ENCODE data around the gene CDH24. TPM values are rescaled to one million over a fixed set of nuclear protein-coding genes. Genes with fewer than 3 reads are reported as not detected.

Gene CDH24
- total and polyA plus RNA-seq, 2 donors from 2014 or later, result 5.1 to 5.4 TPM

- no peaks in the 10 kb centered on the region for H3K27me3 ChIP-seq (ENCODE audit: control insufficient read depth, insufficient read depth, low read length)
- peaks cover 0 to 2% (median 0%) of the 10 kb centered on the region in 3 donors for H3K4me1 ChIP-seq (ENCODE audit: control insufficient read depth in 2 of 3, insufficient read depth in 2 of 3, low read depth in 1 of 3, low read length in 3 of 3)
- intact Hi-C loops (cut with DNase I), result no loop called here
- H3K9ac ChIP-seq (ENCODE audit: low read length in 3 of 3), result no peak overlapping the region
- FAIRE-seq (no peak), DNase-seq (peak in 1 of 5 donors; percentile 57)
- no peak overlapping the region for H3K4me3 ChIP-seq (ENCODE audit: low read length in 3 of 3)
- H3K27ac ChIP-seq (ENCODE audit: low read depth in 2 of 2, low read length in 2 of 2), result peak overlapping the region in 1 of 2 donors; percentile 43
- TF ChIP-seq CTCF (IDR thresholded peaks at IDR 0.05; ENCODE audit: borderline replicate concordance, extremely low read depth, insufficient read depth), result no peak
- H3K9me3 ChIP-seq (ENCODE audit: control insufficient read depth in 2 of 3, insufficient read depth in 1 of 3, low read length in 3 of 3), result no peaks in the 10 kb centered on the region
- no peaks in the 10 kb centered on the region for H3K36me3 ChIP-seq (ENCODE audit: control insufficient read depth in 2 of 3, insufficient read depth in 3 of 3, low read length in 3 of 3)
These were observed 9.3 kb downstream of the CDH24 start for GRCh38 chr14:23047751-23048693.

DNA sequence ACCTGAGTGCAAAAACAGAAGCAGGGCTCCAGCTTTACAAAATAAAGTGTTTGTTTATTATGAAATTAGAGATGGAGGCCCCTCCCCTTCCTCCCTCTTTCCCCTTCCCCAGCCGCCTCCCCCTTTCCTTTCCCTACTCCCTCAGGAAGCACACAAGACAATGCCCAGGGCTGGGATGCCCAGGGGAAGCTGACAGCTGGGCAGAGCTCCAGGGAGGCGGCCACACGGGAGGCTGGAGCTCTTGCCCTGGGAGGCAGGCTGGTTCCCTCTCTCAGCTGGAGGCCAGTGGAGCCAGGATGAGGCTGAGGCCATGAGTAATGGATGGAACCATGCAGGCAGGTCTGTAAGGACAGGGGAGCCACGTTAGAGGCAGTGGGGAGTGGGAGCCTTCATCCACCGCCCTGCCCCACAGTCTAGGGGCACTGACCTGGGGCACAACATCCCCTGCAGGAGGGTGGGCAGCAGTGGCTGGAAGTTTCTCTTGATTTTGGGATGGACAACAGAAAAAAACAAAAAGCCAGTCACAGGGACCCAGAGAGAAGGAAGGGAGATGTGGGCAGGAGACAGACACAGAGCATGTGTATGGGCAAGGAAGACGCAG lies 10.2 kb downstream of the CDH24 start:
- H3K9ac ChIP-seq (ENCODE audit: low read length in 3 of 3), result no peak overlapping the region
- no peaks in the 10 kb centered on the region for H3K36me3 ChIP-seq (ENCODE audit: control insufficient read depth in 2 of 3, insufficient read depth in 3 of 3, low read length in 3 of 3)
- peak overlapping the region; percentile 7 to 43 for H3K27ac ChIP-seq (ENCODE audit: low read depth in 2 of 2, low read length in 2 of 2)
- H3K9me3 ChIP-seq (ENCODE audit: control insufficient read depth in 2 of 3, insufficient read depth in 1 of 3, low read length in 3 of 3), result no peaks in the 10 kb centered on the region
- H3K4me1 ChIP-seq (ENCODE audit: control insufficient read depth in 2 of 3, insufficient read depth in 2 of 3, low read depth in 1 of 3, low read length in 3 of 3), result peaks cover 0 to 2% (median 0%) of the 10 kb centered on the region in 3 donors
- TF ChIP-seq CTCF (IDR thresholded peaks at IDR 0.05; ENCODE audit: borderline replicate concordance, extremely low read depth, insufficient read depth), result no peak
- H3K27me3 ChIP-seq (ENCODE audit: control insufficient read depth, insufficient read depth, low read length), result no peaks in the 10 kb centered on the region
- intact Hi-C loops (cut with DNase I), result no loop called here
- no peak overlapping the region for H3K4me3 ChIP-seq (ENCODE audit: low read length in 3 of 3)
- DNase-seq, result peak in 2 of 5 donors; percentile 41 to 65
- FAIRE-seq, result no peak

DNA sequence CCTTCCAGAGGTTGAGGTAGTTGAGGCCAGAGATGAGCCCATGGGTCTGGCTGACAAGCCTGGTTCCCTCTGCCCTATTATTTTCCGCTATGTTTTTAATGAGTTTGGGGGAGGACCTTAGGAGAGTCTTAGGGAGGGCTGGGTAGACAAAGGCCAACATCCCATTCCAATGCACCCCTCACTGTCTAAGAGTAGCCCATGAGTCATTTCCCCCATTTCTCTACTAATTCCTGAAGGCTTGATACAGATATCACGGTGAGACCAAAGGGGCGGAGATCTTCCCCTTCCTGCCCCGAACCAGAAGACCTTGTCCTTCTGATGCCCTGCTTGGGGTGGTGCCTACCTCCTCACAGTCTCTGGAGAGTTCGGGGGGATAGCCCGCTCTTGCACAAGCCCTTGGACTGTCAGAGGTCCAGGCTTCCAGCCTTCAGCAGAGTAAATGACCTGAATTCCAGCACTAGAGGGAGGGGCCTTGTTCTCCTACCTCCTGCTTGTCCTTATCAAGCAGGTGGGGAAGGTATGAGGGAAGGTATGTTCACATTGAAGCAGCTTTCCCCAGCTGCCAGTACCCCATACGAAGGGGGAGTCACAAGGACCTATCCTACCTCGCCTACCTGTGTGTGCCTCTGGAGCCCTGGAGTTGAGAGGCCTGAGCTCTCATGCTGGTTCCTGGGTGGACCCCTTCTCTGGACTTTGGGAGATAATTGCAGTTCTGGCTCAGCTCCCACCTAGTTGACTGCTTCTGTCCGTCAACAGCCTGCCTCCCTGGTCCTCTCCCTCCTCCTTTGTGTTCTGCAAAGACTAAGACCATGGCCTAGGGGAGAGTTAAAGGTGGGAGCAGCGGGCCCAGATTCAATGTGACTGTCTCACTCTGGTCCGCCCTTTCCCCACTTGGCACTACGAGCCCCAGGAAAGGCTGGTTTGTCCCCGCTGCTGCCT lies 11.6 kb downstream of the CDH24 start:
- Histone ChIP-seq H3K9me3 (ENCODE audit: control insufficient read depth in 2 of 3, insufficient read depth in 1 of 3, low read length in 3 of 3) (no peaks in the 10 kb centered on the region), H3K27me3 (ENCODE audit: control insufficient read depth, insufficient read depth, low read length) (no peaks in the 10 kb centered on the region), H3K27ac (ENCODE audit: low read depth in 2 of 2, low read length in 2 of 2) (no peak overlapping the region), H3K36me3 (ENCODE audit: control insufficient read depth in 2 of 3, insufficient read depth in 3 of 3, low read length in 3 of 3) (no peaks in the 10 kb centered on the region), H3K4me1 (ENCODE audit: control insufficient read depth in 2 of 3, insufficient read depth in 2 of 3, low read depth in 1 of 3, low read length in 3 of 3) (peaks cover 0 to 2% (median 0%) of the 10 kb centered on the region in 3 donors), H3K4me3 (ENCODE audit: low read length in 3 of 3) (no peak overlapping the region), H3K9ac (ENCODE audit: low read length in 3 of 3) (no peak overlapping the region)
- no peak for DNase-seq
- FAIRE-seq, result no peak
- intact Hi-C loops (cut with DNase I), result no loop called here
- TF ChIP-seq CTCF (IDR thresholded peaks at IDR 0.05; ENCODE audit: borderline replicate concordance, extremely low read depth, insufficient read depth), result no peak

Measured in kidney (tissue), 14 donors.